Measurements from ENCODE around the gene C3orf52.

C3orf52 gene

GRCh38 chr3:112087746-112088145 is 1.6 kb downstream of the C3orf52 start:
- Histone ChIP-seq H3K4me2 (ENCODE audit: insufficient read depth, low read length) (no peak overlapping the region), H3K27me3 (ENCODE audit: insufficient read depth, low read length, poor library complexity) (peaks cover 9% of the 10 kb centered on the region), H3K9me3 (ENCODE audit: insufficient read depth, low read length, severe bottlenecking) (no peaks in the 10 kb centered on the region), H2AFZ (ENCODE audit: low read depth, low read length) (no peak overlapping the region), H3K4me1 (ENCODE audit: insufficient read depth, low read length) (no peaks in the 10 kb centered on the region), H3K9ac (ENCODE audit: low read depth, low read length) (no peak overlapping the region), H3K36me3 (ENCODE audit: insufficient read depth, low read length) (no peaks in the 10 kb centered on the region), H3K27ac (ENCODE audit: low read length) (no peak overlapping the region), H3K79me2 (ENCODE audit: insufficient read depth, low read length) (no peaks in the 10 kb centered on the region), H4K20me1 (ENCODE audit: insufficient read depth, low read length) (no peaks in the 10 kb centered on the region), H3K4me3 (ENCODE audit: low read depth in 1 of 2, low read length in 2 of 2) (no peak overlapping the region)
- TF ChIP-seq CTCF (IDR thresholded peaks at IDR 0.05; ENCODE audit: borderline replicate concordance, extremely low read depth, low read length, poor library complexity, severe bottlenecking) (no peak), EZH2 (IDR thresholded peaks at IDR 0.05; ENCODE audit: borderline replicate concordance, low read depth, low read length, severe bottlenecking) (no peak)
- ATAC-seq (ENCODE audit: insufficient read depth, low read depth) = no peak
- no peak for DNase-seq

- no peak for TF ChIP-seq CTCF (IDR thresholded peaks at IDR 0.05; ENCODE audit: borderline replicate concordance, extremely low read depth, low read length, poor library complexity, severe bottlenecking)
- no peak for TF ChIP-seq EZH2 (IDR thresholded peaks at IDR 0.05; ENCODE audit: borderline replicate concordance, low read depth, low read length, severe bottlenecking)
- no peaks in the 10 kb centered on the region for H3K36me3 ChIP-seq (ENCODE audit: insufficient read depth, low read length)
These were observed 2.8 kb downstream of the C3orf52 start for GRCh38 chr3:112088944-112089343.

GRCh38 chr3:112089956-112090886 is 4.0 kb downstream of the C3orf52 start:
- ATAC-seq (ENCODE audit: insufficient read depth, low read depth) (no peak), DNase-seq (no peak)
- no peaks in the 10 kb centered on the region for H3K79me2 ChIP-seq (ENCODE audit: insufficient read depth, low read length)
- no peak for TF ChIP-seq EZH2 (IDR thresholded peaks at IDR 0.05; ENCODE audit: borderline replicate concordance, low read depth, low read length, severe bottlenecking)
- TF ChIP-seq CTCF (IDR thresholded peaks at IDR 0.05; ENCODE audit: borderline replicate concordance, extremely low read depth, low read length, poor library complexity, severe bottlenecking) = no peak
- H3K4me3 ChIP-seq (ENCODE audit: low read depth in 1 of 2, low read length in 2 of 2) = no peak overlapping the region
- no peaks in the 10 kb centered on the region for H3K36me3 ChIP-seq (ENCODE audit: insufficient read depth, low read length)
- H3K9me3 ChIP-seq (ENCODE audit: insufficient read depth, low read length, severe bottlenecking) = no peaks in the 10 kb centered on the region
- no peak overlapping the region for H2AFZ ChIP-seq (ENCODE audit: low read depth, low read length)
- no peaks in the 10 kb centered on the region for H4K20me1 ChIP-seq (ENCODE audit: insufficient read depth, low read length)
- no peak overlapping the region for H3K27ac ChIP-seq (ENCODE audit: low read length)
- H3K9ac ChIP-seq (ENCODE audit: low read depth, low read length) = no peak overlapping the region
- H3K27me3 ChIP-seq (ENCODE audit: insufficient read depth, low read length, poor library complexity) = peaks cover 6% of the 10 kb centered on the region
- H3K4me2 ChIP-seq (ENCODE audit: insufficient read depth, low read length) = no peak overlapping the region
- no peaks in the 10 kb centered on the region for H3K4me1 ChIP-seq (ENCODE audit: insufficient read depth, low read length)

More at GRCh38 chr3:112088944-112089343, 2.8 kb downstream of the C3orf52 start:
- Histone ChIP-seq H3K9ac (ENCODE audit: low read depth, low read length) (no peak overlapping the region), H3K27me3 (ENCODE audit: insufficient read depth, low read length, poor library complexity) (peaks cover 9% of the 10 kb centered on the region), H3K79me2 (ENCODE audit: insufficient read depth, low read length) (no peaks in the 10 kb centered on the region), H3K4me3 (ENCODE audit: low read depth in 1 of 2, low read length in 2 of 2) (no peak overlapping the region), H4K20me1 (ENCODE audit: insufficient read depth, low read length) (no peaks in the 10 kb centered on the region), H3K27ac (ENCODE audit: low read length) (no peak overlapping the region), H3K4me2 (ENCODE audit: insufficient read depth, low read length) (no peak overlapping the region), H3K9me3 (ENCODE audit: insufficient read depth, low read length, severe bottlenecking) (no peaks in the 10 kb centered on the region), H2AFZ (ENCODE audit: low read depth, low read length) (no peak overlapping the region), H3K4me1 (ENCODE audit: insufficient read depth, low read length) (no peaks in the 10 kb centered on the region)
- no peak for DNase-seq
- no peak for ATAC-seq (ENCODE audit: insufficient read depth, low read depth)
